HepG2 (cell line): Measurements from ENCODE around the gene ZNF839. TPM values are rescaled to one million over a fixed set of nuclear protein-coding genes. Genes with fewer than 3 reads are reported as not detected.

Source experiments
- CCDC6 ChIP-seq: sonication (generic); formaldehyde crosslinking; IDR thresholded peaks from 2 replicates; pipeline ENCODE4 v1.8.1; 2022; ENCODE audit warnings: mild to moderate bottlenecking, missing genetic modification reagents, moderate library complexity
- CENPT ChIP-seq: sonication (generic); formaldehyde crosslinking; IDR thresholded peaks from 2 replicates; pipeline ENCODE4 v1.8.0; 2022; ENCODE audit warnings: low read depth, mild to moderate bottlenecking, moderate library complexity, missing genetic modification reagents
- HNRNPUL1 ChIP-seq: fragments of 200-400 bp; formaldehyde crosslinking; IDR thresholded peaks from 2 replicates; pipeline ENCODE4 v1.6.1; 2017; ENCODE audit warnings: low read depth, mild to moderate bottlenecking, low read length, moderate library complexity
- NCOA2 ChIP-seq: sonication (generic); formaldehyde crosslinking; IDR thresholded peaks from 2 replicates; pipeline ENCODE4 v1.8.0; 2022; ENCODE audit warnings: inconsistent platforms
- NONO ChIP-seq, 2 experiments: fragments of 450-650 bp in 1 of 2; sonication (generic) in 1 of 2; formaldehyde crosslinking in 1 of 2; IDR thresholded peaks in 1 of 2; conservative IDR thresholded peaks in 1 of 2; 2 replicates each; pipeline versions ENCODE4 v1.6.1 to v1.8.0; 2017 to 2022; ENCODE audit warnings: mild to moderate bottlenecking in 1 of 2, missing genetic modification reagents in 1 of 2, moderate library complexity in 1 of 2
- NR2C2 ChIP-seq: sonication (generic); formaldehyde crosslinking; IDR thresholded peaks from 2 replicates; pipeline ENCODE4 v1.4.0; 2020; ENCODE audit warnings: missing genetic modification reagents, mild to moderate bottlenecking, moderate library complexity, borderline replicate concordance
- TCF7L2 ChIP-seq: IDR thresholded peaks from 2 replicates; pipeline ENCODE4 v1.6.1; 2011; ENCODE audit warnings: mild to moderate bottlenecking, low read depth, low read length, moderate library complexity
- TEAD3 ChIP-seq: optimal IDR thresholded peaks from 2 replicates; pipeline ENCODE3; 2016; ENCODE audit warnings: borderline replicate concordance
- THYN1 ChIP-seq: sonication (generic); formaldehyde crosslinking; IDR thresholded peaks from 2 replicates; pipeline ENCODE4 v1.8.1; 2023; ENCODE audit warnings: low read depth, mild to moderate bottlenecking, moderate library complexity, missing genetic modification reagents, borderline replicate concordance
- ZNF547 ChIP-seq: sonication (generic); formaldehyde crosslinking; IDR thresholded peaks from 2 replicates; pipeline ENCODE4 v1.5.1; 2020; ENCODE audit warnings: mild to moderate bottlenecking, missing genetic modification reagents
- ZNF569 ChIP-seq: sonication (generic); formaldehyde crosslinking; IDR thresholded peaks from 2 replicates; pipeline ENCODE4 v1.5.0; 2020; ENCODE audit warnings: mild to moderate bottlenecking, missing genetic modification reagents, moderate library complexity, borderline replicate concordance
- ZNF639 ChIP-seq: conservative IDR thresholded peaks from 2 replicates; pipeline ENCODE4 v1.6.1; 2018; ENCODE audit warnings: missing genetic modification reagents
- ZNF75D ChIP-seq: sonication (generic); formaldehyde crosslinking; IDR thresholded peaks from 2 replicates; pipeline ENCODE4 v1.8.1; 2023; ENCODE audit warnings: missing genetic modification reagents, mild to moderate bottlenecking, borderline replicate concordance
- ZNF83 ChIP-seq: sonication (generic); formaldehyde crosslinking; IDR thresholded peaks from 2 replicates; pipeline ENCODE4 v1.4.0; 2020; ENCODE audit warnings: missing genetic modification reagents, mild to moderate bottlenecking, borderline replicate concordance
- ZUFSP ChIP-seq: sonication (generic); formaldehyde crosslinking; IDR thresholded peaks from 2 replicates; pipeline ENCODE4 v1.9.0; 2021; ENCODE audit warnings: missing genetic modification reagents, mild to moderate bottlenecking, borderline replicate concordance
- polyA plus RNA-seq, 8 experiments: library from polyadenylated mRNA; depleted of rRNA in 3 of 8; stranded (reverse) in 7 of 8; unstranded in 1 of 8; fragments of >200 nt; fragmentation: Illumina TruSeq in 4 of 8; extraction: Trizol in 4 of 8; gene quantifications; 2 replicates each; pipeline versions ENCODE4 v1.2.1 to v1.2.3, GENCODE V29; 2011 to 2016; ENCODE audit warnings: low read depth in 4 of 8, missing spikeins in 1 of 8, mixed read lengths in 1 of 8; ENCODE audit not compliant: insufficient read depth in 1 of 8
- total RNA-seq, 5 experiments: library from RNA; depleted of rRNA; stranded (reverse); fragments of >200 nt; fragmentation: Illumina TruSeq; extraction: Trizol; gene quantifications; 2 replicates each; pipeline ENCODE4 v1.2.3, GENCODE V29; 2016; ENCODE audit warnings: low read depth in 1 of 5
- TF ChIP-seq, protein P1 (sequence below): sonication (generic); formaldehyde crosslinking; conservative IDR thresholded peaks from 2 replicates; pipeline ENCODE4 v1.4.0; 2020; ENCODE audit warnings: missing genetic modification reagents
- TF ChIP-seq, protein P2 (sequence below): sonication (generic); formaldehyde crosslinking; IDR thresholded peaks from 2 replicates; pipeline ENCODE4 v1.4.0; 2020; ENCODE audit warnings: missing genetic modification reagents
- TF ChIP-seq, protein P3 (sequence below): sonication (generic); IDR thresholded peaks from 2 replicates; pipeline ENCODE4 v1.6.1; 2016; ENCODE audit warnings: low read depth, borderline replicate concordance

ZNF839 gene
- total and polyA plus RNA-seq, 2 of the 13 experiments (the other 11 are each of a cell fraction or from before 2014, with no cell fraction given) = 11.1 to 12.8 TPM

- TF ChIP-seq NONO (IDR thresholded peaks at IDR 0.05) = no peak
- TF ChIP-seq NONO (CRISPR knock-in tag; conservative IDR thresholded peaks at IDR 0.05) = peak; percentile 29; the same call in 1 of the 2 replicates
- no peak for TF ChIP-seq THYN1 (CRISPR knock-in tag)
- TF ChIP-seq, protein P1, sequence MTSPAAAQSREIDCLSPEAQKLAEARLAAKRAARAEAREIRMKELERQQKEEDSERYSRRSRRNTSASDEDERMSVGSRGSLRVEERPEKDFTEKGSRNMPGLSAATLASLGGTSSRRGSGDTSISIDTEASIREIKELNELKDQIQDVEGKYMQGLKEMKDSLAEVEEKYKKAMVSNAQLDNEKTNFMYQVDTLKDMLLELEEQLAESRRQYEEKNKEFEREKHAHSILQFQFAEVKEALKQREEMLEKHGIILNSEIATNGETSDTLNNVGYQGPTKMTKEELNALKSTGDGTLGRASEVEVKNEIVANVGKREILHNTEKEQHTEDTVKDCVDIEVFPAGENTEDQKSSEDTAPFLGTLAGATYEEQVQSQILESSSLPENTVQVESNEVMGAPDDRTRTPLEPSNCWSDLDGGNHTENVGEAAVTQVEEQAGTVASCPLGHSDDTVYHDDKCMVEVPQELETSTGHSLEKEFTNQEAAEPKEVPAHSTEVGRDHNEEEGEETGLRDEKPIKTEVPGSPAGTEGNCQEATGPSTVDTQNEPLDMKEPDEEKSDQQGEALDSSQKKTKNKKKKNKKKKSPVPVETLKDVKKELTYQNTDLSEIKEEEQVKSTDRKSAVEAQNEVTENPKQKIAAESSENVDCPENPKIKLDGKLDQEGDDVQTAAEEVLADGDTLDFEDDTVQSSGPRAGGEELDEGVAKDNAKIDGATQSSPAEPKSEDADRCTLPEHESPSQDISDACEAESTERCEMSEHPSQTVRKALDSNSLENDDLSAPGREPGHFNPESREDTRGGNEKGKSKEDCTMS (CRISPR knock-in tag) = no peak
- TF ChIP-seq NR2C2 (CRISPR knock-in tag) = 0 out of 2 replicates have a peak, but pooled peaks have one; percentile 18
- TF ChIP-seq CENPT (CRISPR knock-in tag) = no peak
- TF ChIP-seq ZNF75D (CRISPR knock-in tag) = no peak
- TF ChIP-seq, protein P2, sequence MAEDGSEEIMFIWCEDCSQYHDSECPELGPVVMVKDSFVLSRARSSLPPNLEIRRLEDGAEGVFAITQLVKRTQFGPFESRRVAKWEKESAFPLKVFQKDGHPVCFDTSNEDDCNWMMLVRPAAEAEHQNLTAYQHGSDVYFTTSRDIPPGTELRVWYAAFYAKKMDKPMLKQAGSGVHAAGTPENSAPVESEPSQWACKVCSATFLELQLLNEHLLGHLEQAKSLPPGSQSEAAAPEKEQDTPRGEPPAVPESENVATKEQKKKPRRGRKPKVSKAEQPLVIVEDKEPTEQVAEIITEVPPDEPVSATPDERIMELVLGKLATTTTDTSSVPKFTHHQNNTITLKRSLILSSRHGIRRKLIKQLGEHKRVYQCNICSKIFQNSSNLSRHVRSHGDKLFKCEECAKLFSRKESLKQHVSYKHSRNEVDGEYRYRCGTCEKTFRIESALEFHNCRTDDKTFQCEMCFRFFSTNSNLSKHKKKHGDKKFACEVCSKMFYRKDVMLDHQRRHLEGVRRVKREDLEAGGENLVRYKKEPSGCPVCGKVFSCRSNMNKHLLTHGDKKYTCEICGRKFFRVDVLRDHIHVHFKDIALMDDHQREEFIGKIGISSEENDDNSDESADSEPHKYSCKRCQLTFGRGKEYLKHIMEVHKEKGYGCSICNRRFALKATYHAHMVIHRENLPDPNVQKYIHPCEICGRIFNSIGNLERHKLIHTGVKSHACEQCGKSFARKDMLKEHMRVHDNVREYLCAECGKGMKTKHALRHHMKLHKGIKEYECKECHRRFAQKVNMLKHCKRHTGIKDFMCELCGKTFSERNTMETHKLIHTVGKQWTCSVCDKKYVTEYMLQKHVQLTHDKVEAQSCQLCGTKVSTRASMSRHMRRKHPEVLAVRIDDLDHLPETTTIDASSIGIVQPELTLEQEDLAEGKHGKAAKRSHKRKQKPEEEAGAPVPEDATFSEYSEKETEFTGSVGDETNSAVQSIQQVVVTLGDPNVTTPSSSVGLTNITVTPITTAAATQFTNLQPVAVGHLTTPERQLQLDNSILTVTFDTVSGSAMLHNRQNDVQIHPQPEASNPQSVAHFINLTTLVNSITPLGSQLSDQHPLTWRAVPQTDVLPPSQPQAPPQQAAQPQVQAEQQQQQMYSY (CRISPR knock-in tag) = no peak
- no peak; the same call in 1 of the 2 replicates for TF ChIP-seq ZNF547 (CRISPR knock-in tag)
- peak; percentile 96 for TF ChIP-seq ZNF639 (CRISPR knock-in tag)
- TF ChIP-seq TCF7L2 = no peak
- TF ChIP-seq, protein P3, sequence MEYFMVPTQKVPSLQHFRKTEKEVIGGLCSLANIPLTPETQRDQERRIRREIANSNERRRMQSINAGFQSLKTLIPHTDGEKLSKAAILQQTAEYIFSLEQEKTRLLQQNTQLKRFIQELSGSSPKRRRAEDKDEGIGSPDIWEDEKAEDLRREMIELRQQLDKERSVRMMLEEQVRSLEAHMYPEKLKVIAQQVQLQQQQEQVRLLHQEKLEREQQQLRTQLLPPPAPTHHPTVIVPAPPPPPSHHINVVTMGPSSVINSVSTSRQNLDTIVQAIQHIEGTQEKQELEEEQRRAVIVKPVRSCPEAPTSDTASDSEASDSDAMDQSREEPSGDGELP = peak; percentile 88; the same call in 1 of the 2 replicates
- TF ChIP-seq NCOA2 (CRISPR knock-in tag) = no peak
- no peak for TF ChIP-seq ZNF569 (CRISPR knock-in tag)
- TF ChIP-seq ZNF83 = no peak
- TF ChIP-seq ZUFSP = no peak
- no peak for TF ChIP-seq CCDC6 (CRISPR knock-in tag)
- TF ChIP-seq TEAD3 (CRISPR knock-in tag) = no peak
- TF ChIP-seq HNRNPUL1 = no peak
Observed at GRCh38 chr14:102362545-102363181, 43.1 kb downstream of the ZNF839 start, which contains the start of the genes CINP and TECPR2 (continued).
